KOPT-K1 (cell line): ENCODE data around the gene THRSP.
"Not testable (repeated sequence)": the region's sequence is repeated elsewhere in the genome, so short reads cannot be mapped to it uniquely, and the experiment has no call there.

Experiments used
- H3K27ac ChIP-seq: fragments of 200-600 bp; sonication (generic); 2 replicates; pipeline ENCODE4 v1.5.1; 2016; ENCODE audit warnings: antibody characterized with exemption, mild to moderate bottlenecking, low read depth, low read length; ENCODE audit not compliant: poor library complexity, severe bottlenecking
- H3K36me3 ChIP-seq: fragments of 200-600 bp; sonication (generic); 2 replicates; pipeline ENCODE4 v1.5.1; 2017; ENCODE audit warnings: antibody characterized with exemption, mild to moderate bottlenecking, low read length, moderate library complexity; ENCODE audit not compliant: insufficient read depth
- H3K9me3 ChIP-seq: fragments of 200-600 bp; sonication (generic); 2 replicates; pipeline ENCODE4 v1.5.1; 2017; ENCODE audit warnings: antibody characterized with exemption, low read length, mild to moderate bottlenecking; ENCODE audit not compliant: insufficient read depth, poor library complexity, severe bottlenecking

THRSP gene

GRCh38 chr11:78084506-78084905, 20.8 kb downstream of the THRSP start:
- H3K27ac ChIP-seq, H3K36me3 ChIP-seq, H3K9me3 ChIP-seq: not testable (repeated sequence)

GRCh38 chr11:78085972-78086371, 22.3 kb downstream of the THRSP start:
- Histone ChIP-seq H3K9me3 (no peaks in the 10 kb centered on the region), H3K27ac (no peak overlapping the region), H3K36me3 (no peaks in the 10 kb centered on the region)

- H3K9me3 ChIP-seq, H3K27ac ChIP-seq, H3K36me3 ChIP-seq: not testable (repeated sequence)
Measured at GRCh38 chr11:78086521-78087074, 22.9 kb downstream of the THRSP start.

- Histone ChIP-seq H3K27ac (no peak overlapping the region), H3K36me3 (peaks cover 45% of the 10 kb centered on the region), H3K9me3 (no peaks in the 10 kb centered on the region)
Measured at GRCh38 chr11:78094250-78094649, 30.6 kb downstream of the THRSP start.

- no peak overlapping the region for H3K27ac ChIP-seq
- H3K36me3 ChIP-seq = peaks cover 72% of the 10 kb centered on the region
- no peaks in the 10 kb centered on the region for H3K9me3 ChIP-seq
Measured at GRCh38 chr11:78097666-78098385, 34.2 kb downstream of the THRSP start.

- peaks cover 79% of the 10 kb centered on the region for H3K36me3 ChIP-seq
- H3K9me3 ChIP-seq = no peaks in the 10 kb centered on the region
- no peak overlapping the region for H3K27ac ChIP-seq
Measured at GRCh38 chr11:78099666-78100065, 36.0 kb downstream of the THRSP start.

GRCh38 chr11:78100261-78100660, 36.6 kb downstream of the THRSP start:
- H3K9me3 ChIP-seq = no peaks in the 10 kb centered on the region
- H3K36me3 ChIP-seq = peaks cover 79% of the 10 kb centered on the region

GRCh38 chr11:78100676-78101472, 37.2 kb downstream of the THRSP start:
- Histone ChIP-seq H3K9me3 (no peaks in the 10 kb centered on the region), H3K36me3 (peaks cover 81% of the 10 kb centered on the region), H3K27ac (no peak overlapping the region)

More at GRCh38 chr11:78100261-78100660, 36.6 kb downstream of the THRSP start:
- H3K27ac ChIP-seq = no peak overlapping the region

- Histone ChIP-seq H3K36me3 (peaks cover 90% of the 10 kb centered on the region), H3K27ac (no peak overlapping the region), H3K9me3 (no peaks in the 10 kb centered on the region)
Measured at GRCh38 chr11:78109081-78110015, 45.7 kb downstream of the THRSP start.

GRCh38 chr11:78110351-78110750, 46.7 kb downstream of the THRSP start:
- Histone ChIP-seq H3K27ac (no peak overlapping the region), H3K9me3 (no peaks in the 10 kb centered on the region), H3K36me3 (peaks cover 82% of the 10 kb centered on the region)

- Histone ChIP-seq H3K9me3 (no peaks in the 10 kb centered on the region), H3K27ac (no peak overlapping the region), H3K36me3 (peaks cover 79% of the 10 kb centered on the region)
Measured at GRCh38 chr11:78110830-78111229, 47.2 kb downstream of the THRSP start.

- Histone ChIP-seq H3K27ac (no peak overlapping the region), H3K9me3 (no peaks in the 10 kb centered on the region), H3K36me3 (peaks cover 79% of the 10 kb centered on the region)
Measured at GRCh38 chr11:78111298-78111697, 47.6 kb downstream of the THRSP start.

GRCh38 chr11:78112582-78113275, 49.1 kb downstream of the THRSP start:
- Histone ChIP-seq H3K9me3 (no peaks in the 10 kb centered on the region), H3K27ac (no peak overlapping the region), H3K36me3 (peaks cover 83% of the 10 kb centered on the region)
